B cell (primary cell): ENCODE data around the gene RNF157. TPM values are rescaled to one million over a fixed set of nuclear protein-coding genes. Genes with fewer than 3 reads are reported as not detected.

Experiments used
- ATAC-seq: fragments of 200-7000 bp; cut with Tn5 transposase; one replicate; pipeline ENCODE4 v1.10.0; 2021; ENCODE audit warnings: low read depth, mild to moderate bottlenecking, moderate number of reproducible peaks, moderate library complexity
- CTCF ChIA-PET: fragments of 350-600 bp; sonication (Branson Sonifier 250); formaldehyde crosslinking; loops from one replicate; lab custom pipeline; 2021; ENCODE audit warnings: antibody characterized with exemption, inconsistent platforms; lab: Charles Lee
- POLR2A ChIA-PET: fragments of 350-600 bp; sonication (Branson Sonifier 250); formaldehyde crosslinking; loops from one replicate; lab custom pipeline; 2021; ENCODE audit warnings: antibody characterized with exemption; lab: Charles Lee
- DNase-seq: peaks from one replicate; pipeline ENCODE4 v3.0.0; 2013
- H2AFZ ChIP-seq: 2 replicates; pipeline ENCODE4 v1.6.1; 2012; ENCODE audit warnings: mild to moderate bottlenecking, low read depth, low read length; ENCODE audit not compliant: insufficient read depth, poor library complexity, severe bottlenecking
- H3K27ac ChIP-seq, 2 donors: 1 replicate in 1 of 2; 2 replicates in 1 of 2; pipeline ENCODE4 v1.5.1; 2012 to 2013; ENCODE audit warnings: low read length in 2 of 2, mild to moderate bottlenecking in 2 of 2, moderate library complexity in 1 of 2
- H3K27me3 ChIP-seq, 4 experiments: fragments of 200-600 bp in 1 of 4; sonication (generic) in 1 of 4; replicated peaks in 1 of 4; 1 replicate in 2 of 4; 2 replicates in 2 of 4; pipeline versions ENCODE4 v1.6.1 to v1.7.0; 2013 to 2016; ENCODE audit warnings: low read length in 3 of 4, mild to moderate bottlenecking in 2 of 4, mixed read lengths in 1 of 4, moderate library complexity in 1 of 4; ENCODE audit not compliant: insufficient read depth in 4 of 4, control insufficient read depth in 3 of 4; ENCODE audit errors: control extremely low read depth in 1 of 4
- H3K36me3 ChIP-seq, 2 experiments: replicated peaks in 1 of 2; 1 replicate in 1 of 2; 2 replicates in 1 of 2; pipeline versions ENCODE4 v1.6.1 to v1.7.1; 2013; ENCODE audit warnings: low read length in 1 of 2; ENCODE audit not compliant: insufficient read depth in 2 of 2, control insufficient read depth in 1 of 2; ENCODE audit errors: control extremely low read depth in 1 of 2, extremely low read depth in 1 of 2
- H3K4me1 ChIP-seq, 2 donors: fragments of 200-600 bp in 1 of 2; sonication (generic) in 1 of 2; 1 replicate in 1 of 2; 2 replicates in 1 of 2; pipeline versions ENCODE4 v1.5.1 to v1.6.1; 2013 to 2017; ENCODE audit warnings: low read length in 2 of 2; ENCODE audit not compliant: control insufficient read depth in 2 of 2, insufficient read depth in 2 of 2
- H3K4me2 ChIP-seq: replicated peaks from 2 replicates; pipeline ENCODE3; 2012; ENCODE audit warnings: mild to moderate bottlenecking, low read depth, low read length; ENCODE audit not compliant: poor library complexity, severe bottlenecking
- H3K4me3 ChIP-seq, 5 experiments: fragments of 200-600 bp in 1 of 5; sonication (generic) in 1 of 5; 1 replicate in 3 of 5; 2 replicates in 2 of 5; pipeline versions ENCODE4 v1.5.1 to v1.7.0; 2011 to 2016; ENCODE audit warnings: low read length in 4 of 5, mild to moderate bottlenecking in 4 of 5, low read depth in 2 of 5, control low read depth in 1 of 5, moderate library complexity in 1 of 5; ENCODE audit not compliant: insufficient read depth in 1 of 5; ENCODE audit errors: control extremely low read depth in 1 of 5, extremely low read depth in 1 of 5
- H3K79me2 ChIP-seq: fragments of 200-600 bp; sonication (generic); one replicate; pipeline ENCODE4 v1.6.0; 2016; ENCODE audit warnings: low read length; ENCODE audit not compliant: control insufficient read depth, insufficient read depth
- H3K9ac ChIP-seq: fragments of 200-600 bp; sonication (generic); 2 replicates; pipeline ENCODE4 v1.6.1; 2017; ENCODE audit warnings: mild to moderate bottlenecking, low read length, moderate library complexity
- H3K9me3 ChIP-seq, 3 donors: one replicate each; pipeline versions ENCODE4 v1.6.1 to v1.7.1; 2013; ENCODE audit warnings: low read length in 2 of 3; ENCODE audit not compliant: control insufficient read depth in 2 of 3, insufficient read depth in 1 of 3; ENCODE audit errors: control extremely low read depth in 1 of 3
- H4K20me1 ChIP-seq: 2 replicates; pipeline ENCODE4 v1.6.0; 2012; ENCODE audit warnings: mild to moderate bottlenecking, low read length; ENCODE audit not compliant: insufficient read depth, control insufficient read depth, poor library complexity, severe bottlenecking
- H3K27ac Mint-ChIP-seq: one replicate; pipeline ENCODE4 v1.8.0; 2021; ENCODE audit warnings: mixed read lengths
- H3K27me3 Mint-ChIP-seq: one replicate; pipeline ENCODE4 v1.8.0; 2021; ENCODE audit warnings: mixed read lengths
- H3K4me1 Mint-ChIP-seq: one replicate; pipeline ENCODE4 v1.8.0; 2021; ENCODE audit warnings: mixed read lengths
- H3K4me3 Mint-ChIP-seq: one replicate; pipeline ENCODE4 v1.8.0; 2021; ENCODE audit warnings: mixed read lengths
- H3K9me3 Mint-ChIP-seq: one replicate; pipeline ENCODE4 v1.8.0; 2022; ENCODE audit warnings: mixed read lengths; ENCODE audit not compliant: insufficient read depth
- CTCF ChIP-seq: fragments of 200-600 bp; IDR thresholded peaks from one replicate; pipeline ENCODE4 v1.8.0; 2022; ENCODE audit warnings: antibody characterized with exemption, mild to moderate bottlenecking
- EZH2 ChIP-seq: IDR thresholded peaks from 2 replicates; pipeline ENCODE4 v1.6.1; 2012; ENCODE audit warnings: borderline replicate concordance, low read depth, mild to moderate bottlenecking, moderate library complexity, low read length; ENCODE audit not compliant: insufficient read depth, poor library complexity, severe bottlenecking
- WGBS: methylation state at CpG from one replicate; pipeline ENCODE4 v1.1.5; 2013; ENCODE audit warnings: missing lambda C conversion rate; ENCODE audit not compliant: insufficient coverage; 5-methylcytosine and 5-hydroxymethylcytosine counted together
- intact Hi-C: fragments of 100-400 bp; cut with micrococcal nuclease; formaldehyde crosslinking; loops from one replicate; pipeline ENCODE4 v1.10.0; 2022
- polyA plus RNA-seq: library from polyadenylated mRNA; depleted of rRNA; stranded (reverse); fragments of >200 nt; gene quantifications from 2 replicates; pipeline ENCODE4 v1.2.3, GENCODE V29; 2012
- total RNA-seq, 2 donors: library from RNA; stranded (reverse); fragments of 120-200 nt in 1 of 2; gene quantifications; 1 replicate in 1 of 2; 2 replicates in 1 of 2; pipeline versions ENCODE4 v1.2.3 to v1.2.4, GENCODE V29; 2013 to 2022

The RNF157 gene
- total and polyA plus RNA-seq, 2 donors (not counting 1 experiment from before 2014, with no cell fraction given): 0.54 to 1.2 TPM

GRCh38 chr17:76104896-76105231 lies 135.4 kb downstream of the RNF157 start:
- POLR2A ChIA-PET: interaction anchor here (0.6 to 1.1 kb wide), 2 partner anchors 30 to 1111 kb away, joined by 4 to 5 read pairs; partner anchors contain the start of gene GALR2
- Histone ChIP-seq H3K4me3 (no peak overlapping the region), H3K9ac (no peak overlapping the region), H3K27ac (no peak overlapping the region), H3K79me2 (peaks cover 17% of the 10 kb centered on the region), H3K4me2 (no peak overlapping the region), H3K9me3 (no peaks in the 10 kb centered on the region), H3K27me3 (no peaks in the 10 kb centered on the region), H4K20me1 (no peaks in the 10 kb centered on the region), H3K36me3 (peaks cover 0 to 21% of the 10 kb centered on the region in 2 experiments), H3K4me1 (peaks cover 11 to 22% of the 10 kb centered on the region in 2 donors), H2AFZ (peak overlapping the region; percentile 97)
- Mint-ChIP-seq H3K27ac (peak overlapping the region; percentile 97), H3K4me3 (peak overlapping the region; percentile 97), H3K27me3 (no peaks in the 10 kb centered on the region), H3K4me1 (peaks cover 21% of the 10 kb centered on the region), H3K9me3 (no peaks in the 10 kb centered on the region)
- 100% methylated on average over 1 of the region's 5 CpGs for WGBS
- CTCF ChIA-PET: interaction anchor here (1.3 to 2.5 kb wide), 2 partner anchors 26 to 175 kb away, joined by 3 to 11 read pairs; partner anchors contain the start of gene ZACN
- ATAC-seq (no peak), DNase-seq (peak; percentile 20)
- no peak for TF ChIP-seq EZH2
- TF ChIP-seq CTCF: no peak
- intact Hi-C loops: loop anchor here (5.0 kb wide), 1 partner anchor 248 kb away; the partner anchor contains the start of gene WBP2

GRCh38 chr17:76104140-76104895 lies 136.0 kb downstream of the RNF157 start:
- H3K79me2 ChIP-seq: peaks cover 17% of the 10 kb centered on the region
- H4K20me1 ChIP-seq: no peaks in the 10 kb centered on the region
- no peaks in the 10 kb centered on the region for H3K9me3 Mint-ChIP-seq
- 81% methylated on average over 23 of the region's 29 CpGs for WGBS
- H3K9ac ChIP-seq: peak overlapping the region; percentile 90
- peaks cover 0 to 23% of the 10 kb centered on the region in 2 experiments for H3K36me3 ChIP-seq
- no peaks in the 10 kb centered on the region for H3K27me3 ChIP-seq
- peak overlapping the region; percentile 97 for H2AFZ ChIP-seq
- peak overlapping the region; percentile 97 for H3K4me3 Mint-ChIP-seq
- peak overlapping the region in 4 of 5 experiments; percentile 87 to 93 (median 92) for H3K4me3 ChIP-seq
- peak overlapping the region; percentile 76 to 82 for H3K27ac ChIP-seq
- H3K4me1 Mint-ChIP-seq: peaks cover 21% of the 10 kb centered on the region
- no peak for DNase-seq
- H3K27me3 Mint-ChIP-seq: no peaks in the 10 kb centered on the region
- peak overlapping the region; percentile 97 for H3K27ac Mint-ChIP-seq
- TF ChIP-seq CTCF: no peak
- no peak for TF ChIP-seq EZH2
- intact Hi-C loops: loop anchor here (5.0 kb wide), 1 partner anchor 247 kb away; the partner anchor contains the start of gene WBP2
- no peak for ATAC-seq
- peak overlapping the region; percentile 80 for H3K4me2 ChIP-seq
- ChIA-PET CTCF (interaction anchor here (1.0 to 2.5 kb wide), 5 partner anchors 24 to 195 kb away, joined by 3 to 11 read pairs (median 6); no protein-coding TSS in a partner anchor), POLR2A (interaction anchor here (0.6 to 1.1 kb wide), 3 partner anchors 29 to 1111 kb away, joined by 3 to 5 read pairs (median 4); partner anchors contain the start of genes GALR2 and TSEN54)
- H3K9me3 ChIP-seq: no peaks in the 10 kb centered on the region
- peaks cover 11 to 22% of the 10 kb centered on the region in 2 donors for H3K4me1 ChIP-seq
